SK-N-SH treated with all-trans-retinoic acid at 6 μM for 48 hours (cell line): ENCODE data around the gene PPT1.

Source experiments
- ZNF70 ChIP-seq: fragments of 450-650 bp; formaldehyde crosslinking; IDR thresholded peaks from 2 replicates; pipeline ENCODE4 v1.5.0; 2020; ENCODE audit warnings: mild to moderate bottlenecking, moderate library complexity
- TF ChIP-seq, protein P1 (sequence below): fragments of 250-450 bp; sonication (Bioruptor Pico); IDR thresholded peaks from 2 replicates; pipeline ENCODE4 v1.5.1; 2020; ENCODE audit warnings: low read depth, mild to moderate bottlenecking, moderate library complexity

DNA sequence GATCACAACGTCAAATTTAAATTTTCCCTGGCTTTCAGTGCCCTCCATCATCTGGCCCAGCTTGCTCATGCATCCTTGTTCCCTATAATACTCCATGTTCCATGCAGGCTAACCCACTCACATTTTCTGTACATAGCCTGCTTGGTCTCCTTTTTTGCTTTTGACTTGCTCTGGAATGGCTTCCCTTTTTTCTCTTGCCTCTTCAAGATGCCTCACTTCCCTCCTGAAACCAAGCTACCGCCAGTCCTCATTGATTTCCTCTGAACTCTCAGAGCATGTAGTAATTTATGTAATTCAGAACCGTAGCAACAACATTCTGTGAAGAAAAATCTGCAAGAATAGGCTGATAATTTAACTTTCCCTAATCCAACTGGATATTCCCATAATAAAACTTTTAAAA is 46.2 kb downstream of the PPT1 start:
- TF ChIP-seq ZNF70 (CRISPR knock-in tag), result no peak
- TF ChIP-seq, protein P1, sequence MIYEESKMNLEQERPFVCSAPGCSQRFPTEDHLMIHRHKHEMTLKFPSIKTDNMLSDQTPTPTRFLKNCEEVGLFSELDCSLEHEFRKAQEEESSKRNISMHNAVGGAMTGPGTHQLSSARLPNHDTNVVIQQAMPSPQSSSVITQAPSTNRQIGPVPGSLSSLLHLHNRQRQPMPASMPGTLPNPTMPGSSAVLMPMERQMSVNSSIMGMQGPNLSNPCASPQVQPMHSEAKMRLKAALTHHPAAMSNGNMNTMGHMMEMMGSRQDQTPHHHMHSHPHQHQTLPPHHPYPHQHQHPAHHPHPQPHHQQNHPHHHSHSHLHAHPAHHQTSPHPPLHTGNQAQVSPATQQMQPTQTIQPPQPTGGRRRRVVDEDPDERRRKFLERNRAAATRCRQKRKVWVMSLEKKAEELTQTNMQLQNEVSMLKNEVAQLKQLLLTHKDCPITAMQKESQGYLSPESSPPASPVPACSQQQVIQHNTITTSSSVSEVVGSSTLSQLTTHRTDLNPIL (CRISPR knock-in tag), result no peak
